Ishikawa (cell line): ENCODE measurements around the gene CEP95.

Experiments
- CEBPB ChIP-seq: IDR thresholded peaks from 2 replicates; pipeline ENCODE4 v1.6.1; 2012
- CREB1 ChIP-seq: IDR thresholded peaks from 2 replicates; pipeline ENCODE4 v1.6.1; 2012; ENCODE audit warnings: low read depth
- EGR1 ChIP-seq: IDR thresholded peaks from 2 replicates; pipeline ENCODE4 v1.6.1; 2012
- EP300 ChIP-seq: IDR thresholded peaks from 2 replicates; pipeline ENCODE4 v1.6.1; 2012; ENCODE audit warnings: borderline replicate concordance
- FOXM1 ChIP-seq: IDR thresholded peaks from 2 replicates; pipeline ENCODE4 v1.6.1; 2012; ENCODE audit warnings: low read depth, borderline replicate concordance
- NFIC ChIP-seq: IDR thresholded peaks from 2 replicates; pipeline ENCODE4 v1.6.1; 2012
- RAD21 ChIP-seq: IDR thresholded peaks from 2 replicates; pipeline ENCODE4 v1.6.1; 2012; ENCODE audit warnings: low read depth
- TAF1 ChIP-seq: IDR thresholded peaks from 2 replicates; pipeline ENCODE4 v1.6.1; 2012; ENCODE audit warnings: low read depth, mild to moderate bottlenecking
- TCF12 ChIP-seq: IDR thresholded peaks from 2 replicates; pipeline ENCODE4 v1.6.1; 2012; ENCODE audit warnings: low read depth
- TEAD4 ChIP-seq: IDR thresholded peaks from 2 replicates; pipeline ENCODE4 v1.6.1; 2012
- YY1 ChIP-seq: IDR thresholded peaks from 2 replicates; pipeline ENCODE4 v1.6.1; 2012; ENCODE audit warnings: low read depth
- ZBTB7A ChIP-seq: IDR thresholded peaks from 2 replicates; pipeline ENCODE4 v1.6.1; 2012; ENCODE audit warnings: low read depth
- TF ChIP-seq, protein P1 (sequence below): IDR thresholded peaks from 2 replicates; pipeline ENCODE4 v1.6.1; 2012
- TF ChIP-seq, protein P2 (sequence below): IDR thresholded peaks from 2 replicates; pipeline ENCODE4 v1.6.1; 2012
- TF ChIP-seq, protein P3 (sequence below): IDR thresholded peaks from 2 replicates; pipeline ENCODE4 v1.6.1; 2012; ENCODE audit warnings: low read depth, mild to moderate bottlenecking

The CEP95 gene

DNA sequence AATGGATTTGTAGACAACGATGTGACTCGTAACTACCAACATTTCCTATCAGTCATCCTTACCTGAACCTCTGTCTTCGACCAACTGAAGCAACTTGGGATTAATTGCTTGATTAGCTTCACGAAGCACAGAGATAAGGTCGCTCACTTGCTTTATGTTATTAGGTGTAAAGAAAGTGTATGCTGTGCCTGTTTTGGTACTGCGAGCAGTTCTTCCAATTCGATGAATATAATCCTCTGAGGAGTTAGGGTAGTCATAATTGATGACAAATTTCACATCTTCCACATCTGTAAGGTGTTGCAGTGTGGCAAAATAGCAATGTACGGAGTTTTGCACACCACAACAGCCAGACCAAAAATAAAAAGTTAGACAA, 6.3 kb upstream of the CEP95 start:
- TF ChIP-seq TCF12 (no peak), EGR1 (no peak), ZBTB7A (no peak), EP300 (no peak), CEBPB (no peak), CREB1 (no peak)
- TF ChIP-seq, protein P1, sequence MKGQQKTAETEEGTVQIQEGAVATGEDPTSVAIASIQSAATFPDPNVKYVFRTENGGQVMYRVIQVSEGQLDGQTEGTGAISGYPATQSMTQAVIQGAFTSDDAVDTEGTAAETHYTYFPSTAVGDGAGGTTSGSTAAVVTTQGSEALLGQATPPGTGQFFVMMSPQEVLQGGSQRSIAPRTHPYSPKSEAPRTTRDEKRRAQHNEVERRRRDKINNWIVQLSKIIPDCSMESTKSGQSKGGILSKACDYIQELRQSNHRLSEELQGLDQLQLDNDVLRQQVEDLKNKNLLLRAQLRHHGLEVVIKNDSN: no peak

DNA sequence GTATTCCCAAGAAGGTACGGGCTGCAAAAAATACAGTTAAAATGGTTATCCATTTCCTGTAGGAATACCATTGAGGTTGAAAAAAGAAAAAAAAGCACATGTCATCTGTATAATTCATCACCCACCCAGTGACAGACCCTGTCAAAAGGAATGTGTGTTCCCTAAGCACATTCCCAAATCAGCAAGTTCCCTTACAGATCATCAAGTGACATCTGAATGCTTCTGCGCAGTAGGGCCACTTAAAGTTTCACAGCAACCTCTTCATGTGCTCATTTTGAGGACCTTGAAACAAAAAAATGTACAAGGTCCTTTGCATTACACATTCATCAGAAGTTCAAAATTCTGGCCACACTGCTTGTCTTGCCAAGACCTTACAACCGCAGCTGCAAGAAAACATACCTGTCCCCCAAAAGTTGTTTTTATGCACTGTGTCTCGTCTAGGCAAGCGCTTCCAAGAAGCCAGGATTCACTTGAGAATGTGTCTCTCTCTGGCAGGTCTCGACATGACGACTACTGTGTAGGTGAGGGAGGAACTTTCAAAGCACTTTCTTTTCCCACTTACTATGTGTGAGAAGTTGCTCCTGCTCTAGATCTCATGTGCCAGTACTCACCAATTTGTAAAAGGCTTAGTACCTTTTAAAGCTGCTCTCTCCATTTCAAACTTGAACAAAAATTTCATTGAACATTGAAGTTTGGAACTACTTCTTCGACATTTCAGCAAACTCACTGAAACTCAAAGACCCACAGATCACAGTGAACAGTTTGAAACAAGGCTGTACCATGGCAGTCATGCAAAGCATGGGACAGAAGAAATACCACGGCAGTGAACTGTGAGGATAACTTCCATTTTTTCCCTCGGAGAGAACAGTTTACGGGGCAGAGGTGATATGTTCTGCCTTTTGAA, 5.7 kb upstream of the CEP95 start:
- TF ChIP-seq, protein P2, sequence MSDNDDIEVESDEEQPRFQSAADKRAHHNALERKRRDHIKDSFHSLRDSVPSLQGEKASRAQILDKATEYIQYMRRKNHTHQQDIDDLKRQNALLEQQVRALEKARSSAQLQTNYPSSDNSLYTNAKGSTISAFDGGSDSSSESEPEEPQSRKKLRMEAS: no peak
- TF ChIP-seq EP300: no peak
- no peak for TF ChIP-seq CEBPB
- TF ChIP-seq EGR1: no peak
- TF ChIP-seq ZBTB7A: no peak
- no peak for TF ChIP-seq TAF1
- TF ChIP-seq, protein P3, sequence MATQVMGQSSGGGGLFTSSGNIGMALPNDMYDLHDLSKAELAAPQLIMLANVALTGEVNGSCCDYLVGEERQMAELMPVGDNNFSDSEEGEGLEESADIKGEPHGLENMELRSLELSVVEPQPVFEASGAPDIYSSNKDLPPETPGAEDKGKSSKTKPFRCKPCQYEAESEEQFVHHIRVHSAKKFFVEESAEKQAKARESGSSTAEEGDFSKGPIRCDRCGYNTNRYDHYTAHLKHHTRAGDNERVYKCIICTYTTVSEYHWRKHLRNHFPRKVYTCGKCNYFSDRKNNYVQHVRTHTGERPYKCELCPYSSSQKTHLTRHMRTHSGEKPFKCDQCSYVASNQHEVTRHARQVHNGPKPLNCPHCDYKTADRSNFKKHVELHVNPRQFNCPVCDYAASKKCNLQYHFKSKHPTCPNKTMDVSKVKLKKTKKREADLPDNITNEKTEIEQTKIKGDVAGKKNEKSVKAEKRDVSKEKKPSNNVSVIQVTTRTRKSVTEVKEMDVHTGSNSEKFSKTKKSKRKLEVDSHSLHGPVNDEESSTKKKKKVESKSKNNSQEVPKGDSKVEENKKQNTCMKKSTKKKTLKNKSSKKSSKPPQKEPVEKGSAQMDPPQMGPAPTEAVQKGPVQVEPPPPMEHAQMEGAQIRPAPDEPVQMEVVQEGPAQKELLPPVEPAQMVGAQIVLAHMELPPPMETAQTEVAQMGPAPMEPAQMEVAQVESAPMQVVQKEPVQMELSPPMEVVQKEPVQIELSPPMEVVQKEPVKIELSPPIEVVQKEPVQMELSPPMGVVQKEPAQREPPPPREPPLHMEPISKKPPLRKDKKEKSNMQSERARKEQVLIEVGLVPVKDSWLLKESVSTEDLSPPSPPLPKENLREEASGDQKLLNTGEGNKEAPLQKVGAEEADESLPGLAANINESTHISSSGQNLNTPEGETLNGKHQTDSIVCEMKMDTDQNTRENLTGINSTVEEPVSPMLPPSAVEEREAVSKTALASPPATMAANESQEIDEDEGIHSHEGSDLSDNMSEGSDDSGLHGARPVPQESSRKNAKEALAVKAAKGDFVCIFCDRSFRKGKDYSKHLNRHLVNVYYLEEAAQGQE: no peak
- TF ChIP-seq TCF12: no peak

DNA sequence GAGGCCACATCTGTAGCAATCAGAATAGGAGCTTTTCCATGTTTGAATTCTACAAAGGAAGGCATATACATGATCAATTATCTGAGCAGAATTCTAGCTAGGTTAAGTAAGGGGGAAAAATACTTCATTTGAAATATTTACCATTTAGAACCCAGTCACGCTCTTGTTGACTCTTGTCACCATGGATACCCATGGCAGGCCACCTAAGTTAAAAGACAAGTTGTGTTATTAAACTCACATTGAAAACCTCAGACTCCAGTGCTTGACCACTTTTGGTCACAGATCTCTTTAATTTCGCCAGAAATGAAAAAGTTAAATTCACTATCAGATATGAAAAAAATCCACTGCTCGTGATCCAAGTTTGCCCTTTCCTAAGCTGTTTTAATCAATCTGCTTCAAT, 4.8 kb upstream of the CEP95 start:
- TF ChIP-seq, protein P3: no peak
- TF ChIP-seq NFIC (no peak), CEBPB (no peak), EP300 (no peak)

DNA sequence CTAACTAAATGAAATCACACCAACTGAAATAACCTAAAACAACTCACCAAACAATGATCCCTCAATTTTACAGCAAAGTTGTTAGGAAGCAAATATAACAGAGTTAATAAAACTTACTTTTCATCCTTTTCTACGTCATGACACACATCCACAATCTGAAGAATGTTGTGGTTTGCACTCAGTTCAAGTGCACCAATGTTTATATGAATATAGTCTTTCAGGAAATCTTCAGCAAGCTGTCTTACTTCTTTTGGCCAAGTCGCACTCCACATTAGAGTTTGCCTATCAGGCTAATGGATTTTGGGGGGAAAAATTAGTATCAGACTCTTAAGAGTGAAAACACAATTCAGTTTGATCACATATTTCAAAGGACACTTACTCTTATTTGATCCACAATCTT, 4.0 kb upstream of the CEP95 start:
- TF ChIP-seq, protein P3: no peak
- no peak for TF ChIP-seq CREB1
- no peak for TF ChIP-seq NFIC
- no peak for TF ChIP-seq TEAD4
- TF ChIP-seq EP300: no peak
- TF ChIP-seq FOXM1: no peak
- TF ChIP-seq, protein P1: no peak
- no peak for TF ChIP-seq CEBPB
- no peak for TF ChIP-seq ZBTB7A
- no peak for TF ChIP-seq RAD21
- TF ChIP-seq YY1: no peak
- TF ChIP-seq TAF1: no peak

DNA sequence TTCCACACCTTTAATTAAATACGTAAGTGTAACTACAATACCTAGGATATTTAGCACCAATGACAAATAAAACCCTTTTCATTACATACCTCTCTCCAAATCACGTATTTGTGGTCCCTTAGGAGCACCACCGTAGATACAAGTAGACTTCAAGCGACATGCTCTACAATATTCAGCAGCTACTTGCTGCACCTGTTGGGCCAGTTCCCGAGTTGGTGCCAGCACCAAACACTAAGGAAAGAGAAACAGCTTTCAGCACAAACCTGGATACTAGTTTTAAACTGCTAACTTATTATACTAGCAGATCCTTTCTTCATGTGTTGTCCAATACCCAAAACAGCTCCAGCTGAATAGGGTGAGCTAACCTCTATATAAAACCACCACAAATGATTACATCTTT, 3.4 kb upstream of the CEP95 start:
- TF ChIP-seq, protein P2: no peak
- TF ChIP-seq NFIC (no peak), TCF12 (no peak), RAD21 (no peak), TEAD4 (no peak), CREB1 (no peak), ZBTB7A (no peak), FOXM1 (no peak)
- TF ChIP-seq, protein P1: no peak
